ENCODE results near the gene ESR1.

ESR1 gene

DNA sequence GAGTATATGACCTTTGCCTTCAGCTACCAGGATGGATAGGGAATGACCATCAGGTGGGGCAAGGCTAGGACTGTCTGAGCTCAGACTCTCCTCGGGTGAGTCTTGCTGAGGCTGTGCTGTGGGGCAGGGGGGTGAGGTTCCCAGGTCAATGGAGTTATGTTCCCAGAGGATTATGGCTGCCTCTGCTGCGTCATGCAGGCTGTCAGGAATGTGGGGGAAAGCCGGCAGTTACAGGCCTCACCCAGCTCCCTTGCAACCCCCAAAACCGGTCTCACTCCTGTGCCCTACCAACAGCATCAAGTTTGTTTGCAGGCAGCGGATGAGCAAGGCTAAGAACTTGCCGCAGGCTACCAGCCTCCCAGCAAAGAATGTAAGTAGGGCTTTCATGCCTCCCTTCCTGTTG is 93.5 kb downstream of the ESR1 start:
- Histone ChIP-seq H3K9me3 (ENCODE audit: insufficient read depth, low read depth, low read length) (no peaks in the 10 kb centered on the region), H3K27ac (ENCODE audit: low read length) (no peak overlapping the region), H3K9ac (ENCODE audit: low read depth, low read length) (no peak overlapping the region)

DNA sequence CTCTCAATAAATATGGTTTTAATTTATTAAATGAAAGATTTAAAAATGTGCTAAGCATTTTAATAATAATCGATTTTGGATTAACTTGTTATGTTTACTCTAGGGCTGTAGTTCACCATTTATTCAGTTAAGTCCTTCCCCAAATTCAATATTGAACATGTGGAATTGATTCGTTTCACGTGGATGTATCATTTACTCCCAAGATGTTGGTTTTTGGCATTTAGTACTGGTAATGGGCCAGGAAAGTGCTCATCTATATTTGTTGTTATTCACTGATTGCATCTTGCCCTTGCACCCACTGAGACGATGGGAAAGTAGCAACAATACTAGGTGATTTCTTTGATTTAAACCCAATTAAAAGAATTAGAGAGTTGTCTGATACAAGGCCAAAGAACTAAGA is 97.1 kb downstream of the ESR1 start:
- no peaks in the 10 kb centered on the region for H3K9me3 ChIP-seq (ENCODE audit: insufficient read depth, low read depth, low read length)
- no peaks in the 10 kb centered on the region for H3K27me3 ChIP-seq (ENCODE audit: insufficient read depth, low read length)
- no peak overlapping the region for H3K9ac ChIP-seq (ENCODE audit: low read depth, low read length)

More for the DNA sequence above, 93.5 kb downstream of the ESR1 start:
- H3K4me1 ChIP-seq (ENCODE audit: insufficient read depth, low read length), result peaks cover 3% of the 10 kb centered on the region; the same call in 1 of the 2 replicates
- no peaks in the 10 kb centered on the region for H3K36me3 ChIP-seq (ENCODE audit: insufficient read depth, low read depth, low read length)
- no peak overlapping the region for H3K4me3 ChIP-seq (ENCODE audit: low read length)
- no peaks in the 10 kb centered on the region for H3K27me3 ChIP-seq (ENCODE audit: insufficient read depth, low read length)

DNA sequence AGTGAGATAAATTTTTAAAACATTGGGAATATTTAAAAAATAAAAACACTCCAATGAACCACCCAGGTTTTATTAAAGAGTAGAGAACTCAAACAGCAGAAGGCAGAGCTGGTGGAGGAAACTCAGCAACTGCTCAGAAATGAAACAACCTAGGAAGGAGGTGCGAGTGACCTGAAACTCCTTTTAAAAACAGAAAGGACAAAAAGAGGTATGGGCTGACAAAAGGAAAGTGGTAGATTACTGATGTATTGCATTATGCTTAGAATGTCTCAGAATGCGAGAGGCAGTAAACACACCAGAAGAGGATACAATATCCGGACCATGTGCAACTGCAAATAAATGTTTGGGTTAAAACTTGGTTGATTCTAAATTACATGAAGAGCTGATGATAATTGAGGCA is 97.6 kb downstream of the ESR1 start:
- peaks cover 3% of the 10 kb centered on the region; the same call in 1 of the 2 replicates for H3K4me1 ChIP-seq (ENCODE audit: insufficient read depth, low read length)
- H3K36me3 ChIP-seq (ENCODE audit: insufficient read depth, low read depth, low read length), result no peaks in the 10 kb centered on the region
- H3K4me3 ChIP-seq (ENCODE audit: low read length), result no peak overlapping the region
- H3K9ac ChIP-seq (ENCODE audit: low read depth, low read length), result no peak overlapping the region
- H3K27me3 ChIP-seq (ENCODE audit: insufficient read depth, low read length), result no peaks in the 10 kb centered on the region
- no peak overlapping the region for H3K27ac ChIP-seq (ENCODE audit: low read length)
- no peaks in the 10 kb centered on the region for H3K9me3 ChIP-seq (ENCODE audit: insufficient read depth, low read depth, low read length)

More for the DNA sequence above, 97.1 kb downstream of the ESR1 start:
- H3K4me1 ChIP-seq (ENCODE audit: insufficient read depth, low read length), result peaks cover 3% of the 10 kb centered on the region; the same call in 1 of the 2 replicates
- no peak overlapping the region for H3K27ac ChIP-seq (ENCODE audit: low read length)
- no peaks in the 10 kb centered on the region for H3K36me3 ChIP-seq (ENCODE audit: insufficient read depth, low read depth, low read length)
- no peak overlapping the region for H3K4me3 ChIP-seq (ENCODE audit: low read length)

DNA sequence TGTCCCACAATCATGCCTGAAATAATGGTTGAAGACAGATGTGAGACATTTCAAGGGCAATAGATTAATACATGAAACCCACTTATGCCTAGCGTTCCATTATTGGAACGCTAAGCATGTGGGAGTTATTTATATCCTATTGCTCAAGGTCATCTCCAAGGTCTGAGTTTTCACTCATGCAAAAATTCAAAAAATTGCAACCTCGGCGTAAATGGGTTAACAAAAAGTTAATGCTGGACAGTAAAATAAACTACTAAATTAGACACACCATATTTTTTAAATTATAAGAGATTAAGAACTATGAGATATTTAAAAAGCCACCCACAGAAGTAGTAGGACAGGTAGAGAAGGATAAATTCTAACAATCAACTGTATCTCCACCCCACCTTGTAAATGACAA is 98.4 kb downstream of the ESR1 start:
- H3K4me1 ChIP-seq (ENCODE audit: insufficient read depth, low read length), result no peaks in the 10 kb centered on the region; the same call in 1 of the 2 replicates
- no peak overlapping the region for H3K27ac ChIP-seq (ENCODE audit: low read length)
- no peak overlapping the region for H3K4me3 ChIP-seq (ENCODE audit: low read length)
- no peaks in the 10 kb centered on the region for H3K27me3 ChIP-seq (ENCODE audit: insufficient read depth, low read length)
- no peaks in the 10 kb centered on the region for H3K9me3 ChIP-seq (ENCODE audit: insufficient read depth, low read depth, low read length)
- H3K9ac ChIP-seq (ENCODE audit: low read depth, low read length), result no peak overlapping the region
- H3K36me3 ChIP-seq (ENCODE audit: insufficient read depth, low read depth, low read length), result no peaks in the 10 kb centered on the region

DNA sequence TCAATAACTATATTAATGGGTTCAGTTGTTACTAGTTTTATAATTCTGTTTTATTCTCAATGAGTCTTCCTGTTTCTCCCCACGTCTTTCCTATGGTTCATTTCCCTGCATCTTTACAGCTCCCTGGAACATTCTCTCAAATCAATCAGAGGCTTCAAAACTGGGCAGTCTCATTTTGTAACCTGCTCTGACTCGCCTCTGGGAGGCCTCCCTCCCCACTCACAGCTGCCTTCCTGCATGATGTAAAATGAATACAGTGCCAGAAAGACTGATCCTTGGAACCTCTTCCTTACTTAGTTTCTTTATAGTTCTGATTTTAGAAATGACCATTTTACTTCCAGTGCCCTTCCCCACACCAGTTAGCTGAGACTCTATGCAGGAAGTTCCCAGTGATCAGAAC is 103.9 kb downstream of the ESR1 start:
- Histone ChIP-seq H3K9ac (ENCODE audit: low read depth, low read length) (no peak overlapping the region), H3K9me3 (ENCODE audit: insufficient read depth, low read depth, low read length) (no peaks in the 10 kb centered on the region), H3K4me1 (ENCODE audit: insufficient read depth, low read length) (peaks cover 2% of the 10 kb centered on the region), H3K4me3 (ENCODE audit: low read length) (no peak overlapping the region), H3K27me3 (ENCODE audit: insufficient read depth, low read length) (no peaks in the 10 kb centered on the region), H3K36me3 (ENCODE audit: insufficient read depth, low read depth, low read length) (no peaks in the 10 kb centered on the region), H3K27ac (ENCODE audit: low read length) (no peak overlapping the region)

DNA sequence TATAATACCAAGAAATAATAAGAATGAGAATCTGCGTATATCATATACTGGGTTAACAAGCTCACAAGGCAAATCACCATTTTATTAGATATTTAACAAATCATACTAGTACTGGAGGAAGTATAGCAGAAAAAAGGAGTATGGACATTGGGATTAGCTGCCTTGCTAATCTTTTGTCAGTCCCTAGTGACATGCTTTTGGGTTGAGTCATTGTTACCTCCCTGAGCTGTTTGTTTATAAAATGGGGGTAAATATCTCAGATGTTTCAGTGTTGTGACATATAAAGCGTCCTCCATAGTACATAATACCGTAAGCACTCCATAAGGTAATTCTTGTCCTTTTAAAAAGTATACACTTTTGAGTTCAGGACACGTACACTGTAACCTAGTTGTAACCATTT is 107.0 kb downstream of the ESR1 start:
- H3K36me3 ChIP-seq (ENCODE audit: insufficient read depth, low read depth, low read length), result no peaks in the 10 kb centered on the region
- no peak overlapping the region for H3K27ac ChIP-seq (ENCODE audit: low read length)
- no peaks in the 10 kb centered on the region for H3K27me3 ChIP-seq (ENCODE audit: insufficient read depth, low read length)
- no peaks in the 10 kb centered on the region for H3K9me3 ChIP-seq (ENCODE audit: insufficient read depth, low read depth, low read length)
- peaks cover 6% of the 10 kb centered on the region for H3K4me1 ChIP-seq (ENCODE audit: insufficient read depth, low read length)
- H3K4me3 ChIP-seq (ENCODE audit: low read length), result no peak overlapping the region
- no peak overlapping the region for H3K9ac ChIP-seq (ENCODE audit: low read depth, low read length)

DNA sequence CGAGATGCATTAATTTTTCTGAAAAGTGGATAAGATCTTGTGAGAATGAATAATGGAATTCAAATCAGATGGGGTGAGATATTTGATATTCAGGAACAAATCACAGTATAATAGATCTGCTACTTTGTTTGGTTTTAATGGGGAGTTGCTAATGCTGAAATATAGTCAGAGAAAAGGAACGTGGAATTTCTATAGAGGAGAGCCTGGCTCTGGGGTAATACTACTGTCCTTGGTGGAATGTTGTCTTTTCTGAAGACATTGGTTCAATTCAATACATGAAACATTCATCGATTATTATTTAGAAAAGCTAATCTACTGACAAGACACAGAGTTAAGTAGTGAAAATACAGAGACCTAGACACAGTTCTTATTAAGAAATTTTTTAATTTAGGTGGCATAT is 108.6 kb downstream of the ESR1 start:
- Histone ChIP-seq H3K4me3 (ENCODE audit: low read length) (no peak overlapping the region), H3K36me3 (ENCODE audit: insufficient read depth, low read depth, low read length) (no peaks in the 10 kb centered on the region), H3K4me1 (ENCODE audit: insufficient read depth, low read length) (peaks cover 6% of the 10 kb centered on the region), H3K9ac (ENCODE audit: low read depth, low read length) (no peak overlapping the region), H3K9me3 (ENCODE audit: insufficient read depth, low read depth, low read length) (no peaks in the 10 kb centered on the region), H3K27me3 (ENCODE audit: insufficient read depth, low read length) (no peaks in the 10 kb centered on the region), H3K27ac (ENCODE audit: low read length) (no peak overlapping the region)

DNA sequence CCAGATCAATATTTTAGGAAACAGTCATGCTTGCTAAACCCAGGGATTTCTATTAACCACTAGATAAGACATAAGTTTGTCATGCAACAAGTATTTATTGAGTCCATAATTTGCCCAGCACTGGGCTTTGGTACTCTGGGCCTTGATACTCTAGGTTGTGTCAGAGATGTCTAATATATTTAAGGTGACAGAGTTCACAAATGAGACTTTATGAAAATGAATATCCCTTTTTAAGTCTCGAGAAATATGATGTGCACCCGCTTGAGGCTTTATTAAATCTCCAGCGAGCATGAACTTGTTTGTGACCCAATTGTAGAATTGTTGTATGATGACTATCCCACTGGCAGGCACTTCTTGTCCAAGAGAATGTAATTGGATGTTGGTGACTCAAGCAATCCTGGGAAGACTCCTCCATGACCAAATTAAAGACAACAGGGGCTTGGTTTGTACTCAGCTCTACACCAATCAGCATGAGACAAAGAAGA is 109.2 kb downstream of the ESR1 start:
- Histone ChIP-seq H3K27ac (ENCODE audit: low read length) (no peak overlapping the region), H3K4me3 (ENCODE audit: low read length) (no peak overlapping the region), H3K27me3 (ENCODE audit: insufficient read depth, low read length) (no peaks in the 10 kb centered on the region), H3K4me1 (ENCODE audit: insufficient read depth, low read length) (peaks cover 6% of the 10 kb centered on the region), H3K9me3 (ENCODE audit: insufficient read depth, low read depth, low read length) (no peaks in the 10 kb centered on the region), H3K9ac (ENCODE audit: low read depth, low read length) (no peak overlapping the region), H3K36me3 (ENCODE audit: insufficient read depth, low read depth, low read length) (no peaks in the 10 kb centered on the region)

DNA sequence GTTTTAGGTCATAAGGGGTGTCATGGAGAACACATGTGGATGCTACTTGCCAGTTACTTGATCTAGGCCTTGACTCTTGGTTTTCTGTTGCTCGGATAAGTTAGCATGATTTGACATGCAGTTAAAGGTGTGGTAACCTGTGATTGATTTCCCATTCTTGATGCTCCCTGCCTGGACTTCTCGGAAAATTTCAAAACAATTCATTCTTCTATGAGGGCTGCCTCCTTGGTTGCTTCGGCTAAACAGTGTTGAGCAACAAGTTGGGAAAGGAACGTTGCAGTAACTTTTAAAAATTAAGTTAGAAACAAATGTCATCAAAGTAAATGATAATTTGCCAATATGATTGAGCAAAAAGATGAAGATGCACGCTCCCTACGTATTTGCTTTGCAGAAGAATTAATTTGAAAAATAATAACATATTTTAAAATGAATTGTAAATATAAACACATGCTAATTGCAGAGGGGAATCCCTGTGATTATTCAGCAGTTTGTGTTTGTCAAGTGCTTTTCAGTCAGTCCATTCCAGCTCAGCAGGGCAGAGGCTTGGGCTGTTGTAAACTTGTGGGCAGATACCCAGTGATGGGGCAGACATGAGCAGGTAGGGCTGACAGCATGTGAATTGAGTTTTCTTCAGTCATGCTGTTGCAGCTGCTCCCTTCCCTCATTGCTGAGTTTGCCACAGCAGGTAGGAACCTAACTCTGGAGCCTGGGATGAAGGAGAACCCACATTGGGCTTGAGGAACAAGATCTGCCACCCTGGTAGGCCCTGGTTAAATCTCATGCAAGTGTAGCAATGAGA is 110.2 kb downstream of the ESR1 start:
- no peak overlapping the region for H3K9ac ChIP-seq (ENCODE audit: low read depth, low read length)
- H3K9me3 ChIP-seq (ENCODE audit: insufficient read depth, low read depth, low read length), result no peaks in the 10 kb centered on the region
- no peaks in the 10 kb centered on the region for H3K27me3 ChIP-seq (ENCODE audit: insufficient read depth, low read length)
- no peaks in the 10 kb centered on the region for H3K36me3 ChIP-seq (ENCODE audit: insufficient read depth, low read depth, low read length)
- peaks cover 6% of the 10 kb centered on the region for H3K4me1 ChIP-seq (ENCODE audit: insufficient read depth, low read length)
- H3K4me3 ChIP-seq (ENCODE audit: low read length), result no peak overlapping the region
- H3K27ac ChIP-seq (ENCODE audit: low read length), result no peak overlapping the region

DNA sequence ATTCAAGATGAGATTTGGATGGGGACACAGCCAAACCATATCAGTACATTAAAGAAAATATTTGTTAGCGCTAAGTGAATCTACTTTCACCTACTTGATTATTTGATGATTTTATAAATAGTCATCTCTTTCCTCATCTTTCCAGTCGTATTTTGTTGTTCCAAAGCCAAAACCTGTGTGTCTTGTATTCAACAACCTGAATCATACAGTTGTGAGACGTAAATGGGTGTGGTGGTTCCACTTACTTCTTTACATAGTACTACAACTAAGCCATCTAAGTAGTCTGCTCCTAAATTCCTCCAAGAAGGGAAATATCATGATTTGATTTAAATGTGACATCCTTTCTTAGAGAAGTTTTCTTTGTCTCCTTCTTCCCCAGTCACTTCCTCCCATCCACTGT is 132.8 kb downstream of the ESR1 start:
- H3K9me3 ChIP-seq (ENCODE audit: insufficient read depth, low read depth, low read length), result no peaks in the 10 kb centered on the region
- H3K9ac ChIP-seq (ENCODE audit: low read depth, low read length), result no peak overlapping the region
- H3K36me3 ChIP-seq (ENCODE audit: insufficient read depth, low read depth, low read length), result no peaks in the 10 kb centered on the region
- no peak overlapping the region for H3K27ac ChIP-seq (ENCODE audit: low read length)
- H3K4me1 ChIP-seq (ENCODE audit: insufficient read depth, low read length), result no peaks in the 10 kb centered on the region
- no peak overlapping the region for H3K4me3 ChIP-seq (ENCODE audit: low read length)
- no peaks in the 10 kb centered on the region for H3K27me3 ChIP-seq (ENCODE audit: insufficient read depth, low read length)

DNA sequence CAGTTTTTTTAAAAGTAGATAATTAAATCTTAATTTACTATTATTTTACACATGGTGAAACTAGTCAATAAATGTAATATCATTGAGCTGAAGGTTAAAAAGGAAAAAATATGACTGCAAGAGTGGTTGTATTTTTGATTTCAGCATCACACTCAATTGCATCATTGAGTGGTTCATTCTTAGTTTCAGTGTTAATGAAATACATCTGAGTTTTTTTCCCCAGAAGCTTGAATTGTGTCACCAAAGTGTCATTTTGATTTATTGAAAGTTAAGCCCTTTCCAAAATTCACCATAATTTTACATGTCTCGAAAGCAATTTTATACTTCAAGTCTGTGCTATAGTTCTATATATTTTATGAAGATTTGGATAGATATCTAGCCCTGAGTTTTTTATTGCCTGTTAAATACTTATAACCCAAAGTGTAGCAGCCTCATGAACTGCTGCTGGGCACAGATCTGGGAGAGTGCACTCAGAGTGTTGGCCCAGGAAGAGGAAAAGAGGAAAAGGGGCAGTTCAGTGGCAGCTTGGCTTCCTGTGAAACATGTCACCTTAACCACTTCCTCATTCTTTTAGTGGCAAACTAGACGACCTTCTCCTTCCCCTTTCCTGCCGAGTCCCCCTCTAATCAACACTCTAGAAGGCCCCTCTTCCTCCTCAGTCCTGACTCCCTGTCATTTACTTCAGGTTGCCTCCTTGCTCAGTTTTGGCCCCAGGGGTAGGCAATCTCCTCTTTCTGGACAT is 140.7 kb downstream of the ESR1 start:
- no peak overlapping the region for H3K27ac ChIP-seq (ENCODE audit: low read length)
- no peaks in the 10 kb centered on the region for H3K4me1 ChIP-seq (ENCODE audit: insufficient read depth, low read length)
- H3K9ac ChIP-seq (ENCODE audit: low read depth, low read length), result no peak overlapping the region
- H3K9me3 ChIP-seq (ENCODE audit: insufficient read depth, low read depth, low read length), result no peaks in the 10 kb centered on the region
- no peaks in the 10 kb centered on the region for H3K36me3 ChIP-seq (ENCODE audit: insufficient read depth, low read depth, low read length)
- H3K4me3 ChIP-seq (ENCODE audit: low read length), result no peak overlapping the region
- H3K27me3 ChIP-seq (ENCODE audit: insufficient read depth, low read length), result no peaks in the 10 kb centered on the region

DNA sequence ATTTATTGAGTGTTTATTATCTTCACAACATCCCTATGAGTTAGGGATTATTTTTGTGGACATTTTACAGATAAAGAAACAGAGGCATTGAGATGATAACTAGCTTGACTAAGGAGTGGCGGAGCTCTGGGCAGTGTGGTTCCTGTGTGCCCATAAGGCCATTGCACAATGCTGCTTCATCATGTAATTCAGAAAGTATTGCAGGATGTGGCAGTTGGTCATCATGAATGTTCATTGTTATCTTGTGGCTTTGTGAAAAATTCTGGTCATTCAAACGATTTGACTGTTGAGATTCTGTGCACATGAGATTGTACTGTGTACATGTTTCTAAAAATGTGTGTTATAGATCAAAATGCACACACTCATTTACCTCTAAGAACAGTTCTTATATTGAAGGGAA is 150.8 kb downstream of the ESR1 start:
- H3K27me3 ChIP-seq (ENCODE audit: insufficient read depth, low read length), result no peaks in the 10 kb centered on the region
- no peaks in the 10 kb centered on the region for H3K4me1 ChIP-seq (ENCODE audit: insufficient read depth, low read length)
- H3K9ac ChIP-seq (ENCODE audit: low read depth, low read length), result no peak overlapping the region
- H3K27ac ChIP-seq (ENCODE audit: low read length), result no peak overlapping the region
- H3K36me3 ChIP-seq (ENCODE audit: insufficient read depth, low read depth, low read length), result no peaks in the 10 kb centered on the region
- H3K9me3 ChIP-seq (ENCODE audit: insufficient read depth, low read depth, low read length), result no peaks in the 10 kb centered on the region
- H3K4me3 ChIP-seq (ENCODE audit: low read length), result no peak overlapping the region

Data from iPS-20b (cell line).